Immature natural killer cell (primary cell): ENCODE measurements around the gene UPF2. TPM values are rescaled to one million over a fixed set of nuclear protein-coding genes. Genes with fewer than 3 reads are reported as not detected.
"Not testable (repeated sequence)": the region's sequence is repeated elsewhere in the genome, so short reads cannot be mapped to it uniquely, and the experiment has no call there.

Experiments
- DNase-seq, 3 donors: peaks; one replicate each; pipeline ENCODE4 v3.0.0; 2022; ENCODE audit warnings: mixed read lengths in 1 of 3
- H3K27ac Mint-ChIP-seq, 6 donors: one replicate each; pipeline ENCODE4 v1.8.0; 2020; ENCODE audit warnings: mixed read lengths in 6 of 6, mild to moderate bottlenecking in 5 of 6, inconsistent platforms in 4 of 6, moderate library complexity in 3 of 6
- H3K27me3 Mint-ChIP-seq, 3 donors: one replicate each; pipeline ENCODE4 v1.8.0; 2020 to 2021; ENCODE audit warnings: low read depth in 3 of 3, mild to moderate bottlenecking in 3 of 3, mixed read lengths in 3 of 3, moderate library complexity in 3 of 3, inconsistent platforms in 1 of 3
- H3K36me3 Mint-ChIP-seq, 3 donors: one replicate each; pipeline ENCODE4 v1.8.0; 2020; ENCODE audit warnings: mixed read lengths in 3 of 3, inconsistent platforms in 2 of 3, mild to moderate bottlenecking in 2 of 3
- H3K4me1 Mint-ChIP-seq, 2 donors: one replicate each; pipeline ENCODE4 v1.8.0; 2020; ENCODE audit warnings: inconsistent platforms in 2 of 2, mild to moderate bottlenecking in 2 of 2, mixed read lengths in 2 of 2, moderate library complexity in 1 of 2
- H3K4me3 Mint-ChIP-seq, 5 donors: one replicate each; pipeline ENCODE4 v1.8.0; 2020; ENCODE audit warnings: mild to moderate bottlenecking in 5 of 5, mixed read lengths in 5 of 5, inconsistent platforms in 3 of 5, moderate library complexity in 3 of 5
- H3K9me3 Mint-ChIP-seq, 6 donors: one replicate each; pipeline ENCODE4 v1.8.0; 2020; ENCODE audit warnings: mild to moderate bottlenecking in 6 of 6, mixed read lengths in 6 of 6, inconsistent platforms in 4 of 6, moderate library complexity in 3 of 6
- polyA plus RNA-seq, 3 donors: library from polyadenylated mRNA; unstranded; fragments of 300-500 nt; fragmentation: Illumina TruSeq; gene quantifications; one replicate each; pipeline ENCODE4 v1.2.3, GENCODE V29; 2021

UPF2 gene
- polyA plus RNA-seq, 3 donors from 2014 or later = 3.1 to 19.8 (median 12.9) TPM

- H3K27me3 Mint-ChIP-seq = peaks cover 0 to 2% (median 0%) of the 10 kb centered on the region in 3 donors
- no peaks in the 10 kb centered on the region for H3K9me3 Mint-ChIP-seq
- H3K4me1 Mint-ChIP-seq = peaks cover 26 to 43% of the 10 kb centered on the region in 2 donors
- no peak for DNase-seq
- H3K27ac Mint-ChIP-seq = peak overlapping the region; percentile 50 to 73 (median 68)
- peaks cover 0 to 4% (median 3%) of the 10 kb centered on the region in 3 donors for H3K36me3 Mint-ChIP-seq
- peak overlapping the region in 2 of 5 donors; percentile 38 to 40 for H3K4me3 Mint-ChIP-seq
Observed at GRCh38 chr10:12022580-12023257, 19.9 kb downstream of the UPF2 start.

GRCh38 chr10:12020574-12020973, 22.0 kb downstream of the UPF2 start:
- no peak overlapping the region for H3K4me3 Mint-ChIP-seq
- H3K27ac Mint-ChIP-seq = no peak overlapping the region
- peaks cover 0 to 3% (median 0%) of the 10 kb centered on the region in 3 donors for H3K36me3 Mint-ChIP-seq
- no peaks in the 10 kb centered on the region for H3K9me3 Mint-ChIP-seq
- peaks cover 0 to 2% (median 1%) of the 10 kb centered on the region in 3 donors for H3K27me3 Mint-ChIP-seq
- DNase-seq = no peak
- H3K4me1 Mint-ChIP-seq = peaks cover 12 to 29% of the 10 kb centered on the region in 2 donors

GRCh38 chr10:12019283-12019971, 23.2 kb downstream of the UPF2 start:
- no peak overlapping the region for H3K27ac Mint-ChIP-seq
- peaks cover 12 to 29% of the 10 kb centered on the region in 2 donors for H3K4me1 Mint-ChIP-seq
- no peak overlapping the region for H3K4me3 Mint-ChIP-seq
- DNase-seq = no peak
- H3K27me3 Mint-ChIP-seq = peaks cover 0 to 2% (median 1%) of the 10 kb centered on the region in 3 donors
- peaks cover 0 to 3% (median 0%) of the 10 kb centered on the region in 3 donors for H3K36me3 Mint-ChIP-seq
- no peaks in the 10 kb centered on the region for H3K9me3 Mint-ChIP-seq

GRCh38 chr10:12018438-12019282, 23.9 kb downstream of the UPF2 start:
- DNase-seq = no peak
- Mint-ChIP-seq H3K4me3 (no peak overlapping the region), H3K27me3 (peaks cover 0 to 1% (median under 1%) of the 10 kb centered on the region in 3 donors), H3K36me3 (peaks cover 0 to 7% (median 4%) of the 10 kb centered on the region in 3 donors), H3K9me3 (no peaks in the 10 kb centered on the region), H3K27ac (peak overlapping the region in 1 of 6 donors; percentile 55), H3K4me1 (peaks cover 12 to 29% of the 10 kb centered on the region in 2 donors)

GRCh38 chr10:12013926-12014325, 28.7 kb downstream of the UPF2 start:
- Mint-ChIP-seq H3K9me3 (peaks cover 0 to 10% (median 3%) of the 10 kb centered on the region in 6 donors), H3K27ac (no peak overlapping the region), H3K36me3 (peaks cover 19 to 25% (median 25%) of the 10 kb centered on the region in 3 donors), H3K27me3 (peaks cover 0 to 3% (median 0%) of the 10 kb centered on the region in 3 donors), H3K4me1 (peaks cover 0 to 9% of the 10 kb centered on the region in 2 donors), H3K4me3 (no peak overlapping the region)
- no peak for DNase-seq

- H3K4me3 Mint-ChIP-seq, H3K4me1 Mint-ChIP-seq, H3K27ac Mint-ChIP-seq, H3K27me3 Mint-ChIP-seq, DNase-seq, H3K9me3 Mint-ChIP-seq: not testable (repeated sequence)
- peaks cover 19 to 30% (median 29%) of the 10 kb centered on the region in 3 donors for H3K36me3 Mint-ChIP-seq
Observed at GRCh38 chr10:12013391-12013790, 29.2 kb downstream of the UPF2 start.

- Mint-ChIP-seq H3K36me3 (peaks cover 19 to 39% (median 29%) of the 10 kb centered on the region in 3 donors), H3K27ac (peak overlapping the region in 1 of 6 donors; percentile 71), H3K4me3 (no peak overlapping the region), H3K4me1 (peaks cover 0 to 5% of the 10 kb centered on the region in 2 donors), H3K9me3 (peaks cover 0 to 10% (median 3%) of the 10 kb centered on the region in 6 donors), H3K27me3 (peaks cover 0 to 2% (median 0%) of the 10 kb centered on the region in 3 donors)
- no peak for DNase-seq
Observed at GRCh38 chr10:12010353-12010752, 32.3 kb downstream of the UPF2 start.

GRCh38 chr10:12008842-12009241, 33.8 kb downstream of the UPF2 start:
- H3K4me1 Mint-ChIP-seq, H3K4me3 Mint-ChIP-seq, H3K27ac Mint-ChIP-seq, H3K27me3 Mint-ChIP-seq, H3K9me3 Mint-ChIP-seq, DNase-seq: not testable (repeated sequence)
- H3K36me3 Mint-ChIP-seq = peaks cover 27 to 47% (median 35%) of the 10 kb centered on the region in 3 donors

- Mint-ChIP-seq H3K27ac (no peak overlapping the region), H3K27me3 (no peaks in the 10 kb centered on the region), H3K4me3 (no peak overlapping the region), H3K4me1 (peaks cover 0 to 5% of the 10 kb centered on the region in 2 donors), H3K9me3 (peaks cover 0 to 10% (median 3%) of the 10 kb centered on the region in 6 donors), H3K36me3 (peaks cover 38 to 62% (median 40%) of the 10 kb centered on the region in 3 donors)
- DNase-seq = no peak
Observed at GRCh38 chr10:12006671-12007070, 35.9 kb downstream of the UPF2 start.

GRCh38 chr10:11993834-11994468, 48.7 kb downstream of the UPF2 start:
- Mint-ChIP-seq H3K27ac (peak overlapping the region; percentile 1 to 83 (median 48)), H3K4me3 (no peak overlapping the region), H3K9me3 (no peaks in the 10 kb centered on the region), H3K27me3 (no peaks in the 10 kb centered on the region), H3K36me3 (peaks cover 10 to 30% (median 21%) of the 10 kb centered on the region in 3 donors), H3K4me1 (peaks cover 11 to 17% of the 10 kb centered on the region in 2 donors)
- DNase-seq = no peak

GRCh38 chr10:11988924-11989323, 53.7 kb downstream of the UPF2 start:
- DNase-seq = no peak
- H3K9me3 Mint-ChIP-seq = no peaks in the 10 kb centered on the region
- H3K4me3 Mint-ChIP-seq = no peak overlapping the region
- H3K4me1 Mint-ChIP-seq = peaks cover 11 to 21% of the 10 kb centered on the region in 2 donors
- H3K27me3 Mint-ChIP-seq = peaks cover 0 to 2% (median 0%) of the 10 kb centered on the region in 3 donors
- H3K36me3 Mint-ChIP-seq = peaks cover 6 to 24% (median 14%) of the 10 kb centered on the region in 3 donors
- H3K27ac Mint-ChIP-seq = no peak overlapping the region

- peaks cover 0 to 2% (median 0%) of the 10 kb centered on the region in 3 donors for H3K27me3 Mint-ChIP-seq
- peak; percentile 42 to 58 (median 47) for DNase-seq
- H3K4me3 Mint-ChIP-seq = no peak overlapping the region
- no peaks in the 10 kb centered on the region for H3K9me3 Mint-ChIP-seq
- peaks cover 8 to 31% (median 18%) of the 10 kb centered on the region in 3 donors for H3K36me3 Mint-ChIP-seq
- H3K4me1 Mint-ChIP-seq = peaks cover 5 to 9% of the 10 kb centered on the region in 2 donors
- no peak overlapping the region for H3K27ac Mint-ChIP-seq
Observed at GRCh38 chr10:11986593-11987216, 55.9 kb downstream of the UPF2 start.
